Mononuclear cell (primary cell): ENCODE measurements around the gene DAP3. TPM values are rescaled to one million over a fixed set of nuclear protein-coding genes. Genes with fewer than 3 reads are reported as not detected.
"Not testable (repeated sequence)": the region's sequence is repeated elsewhere in the genome, so short reads cannot be mapped to it uniquely, and the experiment has no call there.

Experiments
- H3K27me3 ChIP-seq: 2 replicates; pipeline ENCODE4 v1.6.0; 2011; ENCODE audit warnings: low read length, control low read depth; ENCODE audit not compliant: insufficient read depth
- H3K4me1 ChIP-seq: 2 replicates; pipeline ENCODE4 v1.5.1; 2011; ENCODE audit warnings: mild to moderate bottlenecking, low read length, control low read depth; ENCODE audit not compliant: insufficient read depth
- H3K4me3 ChIP-seq: 2 replicates; pipeline ENCODE4 v1.5.1; 2011; ENCODE audit warnings: mild to moderate bottlenecking, low read length, moderate library complexity
- H3K9me3 ChIP-seq: 2 replicates; pipeline ENCODE4 v1.5.1; 2011; ENCODE audit warnings: low read depth, mild to moderate bottlenecking, control low read depth, low read length
- total RNA-seq: library from RNA; depleted of rRNA; stranded (reverse); fragments of >200 nt; gene quantifications from one replicate; pipeline ENCODE4 v1.2.3, GENCODE V29; 2012

DAP3 gene
- total RNA-seq, 1 donor: 111 TPM

DNA sequence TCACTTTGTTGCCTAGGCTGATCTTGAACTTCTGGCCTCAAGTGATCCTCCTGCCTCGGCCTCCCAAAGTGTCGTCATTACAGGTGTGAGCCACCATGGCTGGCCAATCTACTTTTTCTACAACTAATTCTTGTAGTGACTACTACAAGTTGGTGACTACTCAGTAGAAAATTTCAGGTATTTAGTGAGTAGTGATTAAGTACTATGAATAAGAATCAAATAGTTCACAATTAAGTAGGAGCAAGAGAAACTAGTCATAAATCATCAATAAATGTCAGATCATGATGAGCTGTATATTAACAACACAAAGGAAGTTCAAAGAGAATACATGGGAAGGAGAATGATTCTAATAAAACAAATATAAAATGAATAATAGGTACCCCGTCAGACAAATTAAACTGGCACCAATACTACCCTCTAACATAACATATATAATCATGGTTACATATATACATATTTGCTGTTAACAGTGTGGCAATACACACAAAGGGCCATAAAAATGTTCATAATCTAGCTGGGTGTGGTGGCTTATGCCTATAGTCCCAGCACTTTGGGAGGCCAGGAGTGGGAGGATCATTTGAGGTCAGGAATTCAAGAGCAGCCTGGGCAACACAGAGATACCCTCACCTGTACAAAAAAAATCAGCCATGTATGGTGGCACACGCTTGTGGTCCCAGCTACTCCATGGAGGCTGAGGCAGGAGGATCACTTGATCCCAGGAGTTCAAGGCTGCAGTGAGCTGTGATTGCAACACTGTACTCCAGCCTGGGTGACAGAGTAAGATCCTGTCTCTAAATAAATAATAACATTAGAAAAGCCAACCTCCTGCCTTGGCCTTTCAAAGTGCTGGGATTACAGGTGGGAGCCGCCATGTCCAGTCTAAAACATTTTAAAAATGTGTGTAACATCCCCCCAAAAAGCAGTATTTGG lies 19.4 kb upstream of the DAP3 start:
- H3K4me3 ChIP-seq: no peak overlapping the region
- no peaks in the 10 kb centered on the region for H3K27me3 ChIP-seq
- no peaks in the 10 kb centered on the region for H3K9me3 ChIP-seq
- H3K4me1 ChIP-seq: no peaks in the 10 kb centered on the region

DNA sequence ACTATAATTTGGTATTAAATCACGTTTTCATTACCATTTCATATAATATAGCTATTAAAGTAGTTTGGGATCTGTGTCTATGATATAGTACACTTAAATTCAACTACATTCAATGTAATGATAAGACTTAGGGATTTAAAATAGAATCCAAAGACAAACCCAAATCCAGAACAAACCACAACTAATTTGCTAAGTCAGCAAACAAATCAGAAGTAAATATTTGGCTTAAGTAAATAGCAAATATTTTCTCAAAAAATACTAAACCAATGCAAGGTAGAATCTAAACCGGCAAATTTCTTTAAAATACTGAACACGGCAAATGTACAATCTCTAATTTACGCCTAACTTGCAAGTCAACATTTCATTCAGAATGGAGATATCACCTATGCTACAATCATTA lies 17.1 kb upstream of the DAP3 start:
- H3K9me3 ChIP-seq: no peaks in the 10 kb centered on the region
- peaks cover 7% of the 10 kb centered on the region for H3K4me1 ChIP-seq
- H3K27me3 ChIP-seq: no peaks in the 10 kb centered on the region
- no peak overlapping the region for H3K4me3 ChIP-seq

DNA sequence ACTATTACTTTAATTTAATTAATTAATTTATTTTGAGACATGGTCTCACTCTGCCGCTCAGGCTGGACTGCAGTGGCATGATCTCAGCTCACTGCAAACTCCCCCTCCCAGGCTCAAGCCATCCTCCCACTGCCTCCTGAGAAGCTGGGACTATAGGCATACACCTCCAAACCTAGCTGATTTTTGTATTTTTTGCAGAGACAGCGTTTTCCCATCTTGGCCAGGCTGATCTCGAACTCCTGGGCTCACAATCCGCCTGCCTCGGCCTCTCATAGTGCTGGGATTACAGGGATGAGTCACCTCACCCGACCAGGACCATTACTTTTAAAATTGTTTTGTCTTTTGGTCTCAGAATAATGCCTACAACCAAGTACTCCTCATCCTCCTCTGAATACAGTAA lies 15.9 kb upstream of the DAP3 start:
- no peak overlapping the region for H3K4me3 ChIP-seq
- H3K9me3 ChIP-seq: no peaks in the 10 kb centered on the region
- H3K4me1 ChIP-seq: peaks cover 7% of the 10 kb centered on the region
- no peaks in the 10 kb centered on the region for H3K27me3 ChIP-seq

DNA sequence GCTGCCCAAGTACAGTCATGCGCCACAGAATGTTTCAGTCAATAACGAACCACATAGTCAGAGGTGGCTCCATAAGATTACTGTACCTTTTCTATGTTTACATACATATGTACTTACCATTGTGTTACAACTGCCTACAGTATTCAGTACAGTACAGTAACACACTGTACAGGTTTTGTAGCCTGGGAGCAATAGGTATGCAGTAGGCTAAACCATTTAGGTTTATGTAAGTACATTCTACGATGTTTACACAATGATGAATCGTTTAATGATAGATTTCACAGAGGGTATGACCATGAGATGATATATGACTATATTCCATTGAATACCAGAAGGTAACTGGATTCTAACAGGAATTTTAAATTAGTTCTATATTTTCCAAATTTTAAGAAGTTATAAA lies 10.9 kb upstream of the DAP3 start:
- Histone ChIP-seq H3K4me1 (peaks cover 7% of the 10 kb centered on the region), H3K27me3 (no peaks in the 10 kb centered on the region), H3K4me3 (no peak overlapping the region), H3K9me3 (no peaks in the 10 kb centered on the region)

DNA sequence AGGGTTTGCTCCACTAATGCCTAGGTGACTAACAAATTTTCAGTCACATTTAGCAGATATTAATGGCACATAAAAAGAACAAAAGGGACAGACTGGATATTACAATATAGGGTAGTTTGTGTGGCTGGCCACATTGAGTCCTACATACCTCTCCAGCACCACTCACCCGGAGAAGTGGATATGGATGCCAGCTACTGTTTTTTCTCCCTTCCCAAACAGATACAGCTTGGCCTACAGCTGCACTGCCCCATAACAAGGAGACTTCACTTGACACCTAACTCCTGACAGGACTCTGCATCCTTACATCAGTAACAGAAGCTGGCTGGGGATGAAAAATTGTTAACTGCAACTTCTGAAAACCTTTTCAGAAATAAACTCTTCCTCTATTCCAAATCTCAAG lies 9.9 kb upstream of the DAP3 start:
- not testable (repeated sequence) for H3K9me3 ChIP-seq, H3K27me3 ChIP-seq, H3K4me3 ChIP-seq
- H3K4me1 ChIP-seq: peaks cover 10% of the 10 kb centered on the region

DNA sequence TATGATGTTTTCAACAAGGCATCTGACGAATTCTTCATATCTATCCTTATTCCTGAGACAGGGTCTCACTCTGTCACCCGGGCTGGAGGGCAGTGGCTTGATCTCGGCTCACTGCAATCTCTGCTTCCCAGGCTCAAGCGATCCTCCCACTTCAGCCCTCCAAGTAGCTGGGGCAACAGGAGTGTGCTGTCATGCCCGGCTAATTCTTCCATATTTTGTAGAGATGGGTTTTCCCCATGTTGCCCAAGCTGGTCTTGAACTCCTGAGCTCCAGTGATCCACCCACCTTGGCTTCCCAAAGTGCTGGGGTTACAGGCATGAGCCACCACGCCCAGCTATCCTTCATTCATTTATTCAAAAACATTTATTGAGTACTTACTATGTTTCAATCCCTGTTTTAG lies 8.4 kb upstream of the DAP3 start:
- H3K9me3 ChIP-seq: no peaks in the 10 kb centered on the region
- H3K4me1 ChIP-seq: peaks cover 18% of the 10 kb centered on the region
- H3K27me3 ChIP-seq: no peaks in the 10 kb centered on the region
- no peak overlapping the region for H3K4me3 ChIP-seq

- no peaks in the 10 kb centered on the region for H3K27me3 ChIP-seq
- H3K4me3 ChIP-seq: no peak overlapping the region
- peaks cover 22% of the 10 kb centered on the region for H3K4me1 ChIP-seq
- H3K9me3 ChIP-seq: no peaks in the 10 kb centered on the region
These were observed 7.1 kb upstream of the DAP3 start for GRCh38 chr1:155681776-155682175.

DNA sequence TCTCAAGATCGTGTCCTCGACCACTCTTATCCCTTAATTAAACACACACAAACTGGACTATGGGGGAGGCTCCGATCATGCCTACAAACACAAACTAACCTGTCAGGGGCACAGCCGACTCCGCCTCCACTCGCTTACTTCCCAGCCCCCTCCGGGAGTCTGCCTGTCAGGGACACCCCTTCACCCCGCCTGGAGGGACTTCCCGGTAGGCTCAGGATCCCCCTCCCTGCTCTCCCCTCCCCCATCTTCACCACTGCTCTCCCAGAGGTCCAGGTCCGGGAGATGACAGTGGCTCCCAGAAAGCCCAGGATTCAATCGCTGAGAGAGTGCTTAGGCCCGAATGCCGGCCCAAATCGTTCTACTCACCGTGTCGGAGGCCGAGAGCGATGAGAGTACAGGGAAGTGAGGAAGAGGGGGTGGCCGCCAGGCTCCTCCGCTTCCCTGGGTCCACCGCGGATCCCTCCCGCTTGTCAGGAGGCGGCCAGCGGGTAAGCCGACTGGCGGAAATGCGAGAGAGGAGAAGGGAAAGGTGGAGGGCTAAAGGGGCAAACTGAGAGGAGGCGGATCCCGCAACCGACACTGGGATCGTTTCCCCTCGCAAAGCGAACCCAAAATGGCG lies 1.1 kb upstream of the DAP3 start:
- peaks cover 28% of the 10 kb centered on the region for H3K4me1 ChIP-seq
- H3K27me3 ChIP-seq, H3K9me3 ChIP-seq: not testable (repeated sequence)
- peak overlapping the region; percentile 96 for H3K4me3 ChIP-seq

DNA sequence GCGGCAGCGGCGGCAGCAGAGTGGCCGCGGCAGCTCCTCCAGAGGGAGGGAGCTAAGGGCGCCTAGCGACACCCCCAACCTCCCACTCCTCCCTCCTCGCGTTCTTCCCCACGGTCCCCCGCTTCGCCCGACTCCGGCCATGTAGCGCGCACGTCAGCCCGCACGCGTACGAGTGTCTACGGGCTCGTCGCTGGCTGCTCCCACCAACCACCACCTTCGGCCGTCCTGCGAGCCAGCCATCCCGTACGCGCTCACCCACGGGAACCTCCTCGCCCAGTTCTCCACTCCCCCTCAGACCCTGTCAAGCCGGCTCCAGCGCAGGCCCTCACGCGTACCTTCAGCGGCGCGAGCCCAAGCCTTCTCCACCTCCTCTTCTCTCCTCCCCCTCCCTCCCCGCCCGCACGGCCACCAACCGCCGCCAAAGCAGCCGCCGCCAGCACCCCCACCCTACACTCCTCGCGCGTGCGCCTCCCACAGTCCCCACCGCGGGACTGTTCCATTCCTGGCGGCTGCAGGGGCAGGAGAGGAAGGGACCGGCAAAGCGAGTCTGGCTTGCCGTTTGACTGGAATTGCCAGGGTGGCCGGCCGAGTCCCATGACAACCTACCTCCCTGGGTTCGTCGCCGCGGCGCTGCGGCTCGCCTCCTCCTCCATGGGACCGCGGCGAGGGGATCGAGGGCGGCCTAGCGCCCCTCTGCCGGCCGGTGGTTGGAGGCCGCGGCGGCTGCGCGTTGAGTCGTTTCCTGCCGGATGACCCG lies 389 bp upstream of the DAP3 start, which contains the start of gene YY1AP1:
YY1AP1 (minus strand) TSS at position 451 of the 757 bp plus-strand sequence. CDS start 8,338 bp downstream, outside the sequence.
- no peaks in the 10 kb centered on the region for H3K9me3 ChIP-seq
- peaks cover 28% of the 10 kb centered on the region for H3K4me1 ChIP-seq
- H3K27me3 ChIP-seq: no peaks in the 10 kb centered on the region
- H3K4me3 ChIP-seq: peak within 1 kb of the TSS; percentile 96

DNA sequence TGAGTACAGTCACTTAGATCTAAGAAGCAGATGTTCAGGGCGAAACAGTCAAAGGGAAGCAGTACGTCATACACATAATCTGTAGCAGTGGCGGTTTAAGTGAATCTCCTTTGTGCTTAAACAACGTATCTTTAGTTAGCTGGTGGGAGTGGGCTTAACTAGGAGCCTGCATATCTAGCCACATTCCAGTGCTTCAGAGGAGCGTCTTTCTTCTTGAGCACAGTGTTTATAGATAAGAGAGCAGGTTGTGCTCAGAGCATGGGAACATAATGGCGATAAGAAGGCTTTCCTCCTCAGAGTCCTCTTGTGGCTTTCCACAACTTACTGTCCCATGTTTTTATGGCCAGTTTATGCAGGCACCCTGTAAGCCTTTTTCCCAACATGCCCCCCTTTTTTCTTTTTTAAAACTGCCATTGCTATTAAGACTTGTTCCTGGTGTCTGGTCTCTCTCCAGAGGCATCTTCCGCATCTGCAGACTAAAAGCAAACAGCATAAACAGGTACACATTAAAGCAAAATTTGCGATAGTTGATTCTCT lies 3.2 kb downstream of the DAP3 start:
- peaks cover 23% of the 10 kb centered on the region for H3K4me1 ChIP-seq
- H3K4me3 ChIP-seq: no peak overlapping the region
- H3K27me3 ChIP-seq: no peaks in the 10 kb centered on the region
- no peaks in the 10 kb centered on the region for H3K9me3 ChIP-seq

DNA sequence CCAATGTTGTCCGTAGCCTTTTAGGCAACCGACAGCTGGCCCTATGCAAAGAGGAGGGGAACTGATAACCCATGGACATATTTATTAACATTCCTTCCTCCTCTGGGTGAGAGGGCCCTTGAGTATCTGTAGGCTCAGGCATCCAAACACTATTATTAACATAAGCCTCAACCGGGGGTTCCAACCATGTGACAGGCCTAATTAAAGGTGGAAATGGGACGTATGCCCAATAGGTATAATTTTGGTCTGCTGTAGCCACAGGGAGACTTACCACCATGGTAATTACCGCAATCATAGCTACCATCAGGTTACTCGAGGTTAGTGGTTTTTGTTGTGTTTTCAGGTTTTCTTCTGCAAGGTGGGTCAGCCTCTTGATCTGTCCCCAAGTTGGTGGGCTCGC lies 5.3 kb downstream of the DAP3 start:
- H3K9me3 ChIP-seq: no peaks in the 10 kb centered on the region
- peaks cover 30% of the 10 kb centered on the region for H3K4me1 ChIP-seq
- H3K27me3 ChIP-seq: no peaks in the 10 kb centered on the region
- H3K4me3 ChIP-seq: no peak overlapping the region

DNA sequence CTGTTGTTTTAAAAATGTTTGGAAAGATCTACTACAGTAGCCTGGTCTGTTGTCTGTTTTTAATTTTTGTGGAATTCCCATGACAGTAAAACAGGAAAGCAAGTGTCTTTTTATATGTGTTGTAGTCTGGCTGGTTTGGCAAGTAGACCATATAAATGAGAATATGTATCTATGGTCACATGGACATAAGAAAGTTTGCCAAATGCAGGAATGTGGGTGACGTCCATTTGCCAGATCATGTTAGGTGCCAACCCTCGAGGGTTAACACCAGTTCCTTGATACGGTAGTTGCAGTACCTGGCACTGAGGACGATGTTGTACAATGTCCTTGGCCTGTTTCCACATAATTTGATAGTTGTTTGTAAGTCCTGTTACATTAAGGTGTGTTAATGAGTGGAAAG lies 6.2 kb downstream of the DAP3 start:
- no peaks in the 10 kb centered on the region for H3K9me3 ChIP-seq
- no peak overlapping the region for H3K4me3 ChIP-seq
- H3K4me1 ChIP-seq: peaks cover 23% of the 10 kb centered on the region
- H3K27me3 ChIP-seq: no peaks in the 10 kb centered on the region

DNA sequence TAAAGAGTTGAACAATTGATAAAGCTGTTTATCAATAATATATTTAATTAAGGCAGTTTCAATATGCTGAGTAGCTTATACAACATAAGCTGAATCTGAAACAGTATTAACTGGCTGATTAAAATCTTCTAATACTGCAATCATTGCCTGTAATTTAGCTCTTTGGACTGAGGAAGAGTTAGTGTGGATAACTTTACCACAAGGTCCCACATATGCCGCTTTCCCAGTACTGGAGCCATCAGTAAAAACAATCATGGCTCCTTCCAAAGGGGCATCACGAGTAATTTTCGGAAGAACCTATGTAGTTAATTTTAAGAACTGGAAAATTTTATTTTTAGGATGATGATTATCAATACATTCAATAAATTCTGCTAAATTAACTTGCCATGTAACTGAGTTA lies 6.7 kb downstream of the DAP3 start:
- no peaks in the 10 kb centered on the region for H3K9me3 ChIP-seq

DNA sequence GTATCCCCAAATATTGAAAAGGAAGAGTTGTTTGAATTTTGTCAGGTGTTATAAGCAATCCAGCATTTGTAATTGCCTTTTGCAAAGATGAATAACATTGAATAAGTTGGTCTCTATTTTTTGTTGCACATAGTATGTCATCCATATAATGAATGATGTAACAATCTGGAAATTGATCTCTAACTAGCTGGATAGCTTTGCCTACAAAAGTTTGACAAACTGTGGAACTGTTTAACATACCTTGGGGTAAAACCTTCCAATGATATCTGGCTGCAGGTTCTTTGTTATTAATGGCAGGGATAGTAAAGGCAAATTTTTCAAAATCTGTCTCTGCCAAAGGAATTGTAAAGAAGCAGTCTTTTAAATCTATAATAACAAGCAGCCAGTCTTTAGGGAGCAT lies 7.6 kb downstream of the DAP3 start:
- Histone ChIP-seq H3K27me3 (no peaks in the 10 kb centered on the region), H3K4me1 (peaks cover 23% of the 10 kb centered on the region), H3K4me3 (no peak overlapping the region), H3K9me3 (no peaks in the 10 kb centered on the region)

More for the DNA sequence above, 6.7 kb downstream of the DAP3 start:
- Histone ChIP-seq H3K27me3 (no peaks in the 10 kb centered on the region), H3K4me1 (peaks cover 23% of the 10 kb centered on the region), H3K4me3 (no peak overlapping the region)

DNA sequence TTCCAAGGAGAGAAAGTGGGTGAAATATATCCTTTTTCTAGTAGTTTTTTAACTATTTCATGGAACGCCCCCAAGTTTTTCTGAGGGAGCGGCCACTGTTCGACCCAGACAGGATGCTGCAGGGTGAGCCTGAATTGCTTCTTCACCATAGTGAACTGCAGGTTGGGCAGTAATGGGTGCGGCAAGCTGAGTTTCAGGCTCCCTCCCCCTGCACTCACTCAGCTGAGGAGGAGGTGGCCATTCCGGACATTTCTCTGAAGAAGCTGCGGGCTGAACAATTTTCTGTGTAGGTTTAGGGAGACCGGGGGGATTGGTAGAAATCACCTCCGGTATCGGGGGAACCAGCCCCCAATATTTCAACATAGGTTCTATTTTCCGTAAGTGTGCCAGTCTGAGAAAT lies 8.2 kb downstream of the DAP3 start:
- Histone ChIP-seq H3K4me1 (peaks cover 23% of the 10 kb centered on the region), H3K9me3 (no peaks in the 10 kb centered on the region), H3K27me3 (no peaks in the 10 kb centered on the region), H3K4me3 (no peak overlapping the region)
